Hematopoietic multipotent progenitor cell treated with erythropoietin and hydrocortisone succinate and interleukin-3 and kit ligand, for 17 days (in vitro differentiated cells): ENCODE results near the gene MMP24OS.

Experiments used
- DNase-seq: peaks from one replicate; pipeline ENCODE4 v3.0.0-alpha.2; 2015; ENCODE audit warnings: low spot score

MMP24OS gene

GRCh38 chr20:35306931-35307517, 29.1 kb upstream of the MMP24OS start:
- DNase-seq = peak; percentile 32

GRCh38 chr20:35305682-35306556, 28.0 kb upstream of the MMP24OS start:
- peak; percentile 13 for DNase-seq

GRCh38 chr20:35304956-35305355, 27.0 kb upstream of the MMP24OS start:
- no peak for DNase-seq

- DNase-seq = peak; percentile 82
These were observed 26.0 kb upstream of the MMP24OS start for GRCh38 chr20:35303735-35304491.

- no peak for DNase-seq
These were observed 25.4 kb upstream of the MMP24OS start for GRCh38 chr20:35303382-35303734.

- no peak for DNase-seq
These were observed 24.8 kb upstream of the MMP24OS start for GRCh38 chr20:35302421-35303335.

GRCh38 chr20:35301426-35301825, 23.5 kb upstream of the MMP24OS start:
- no peak for DNase-seq

- DNase-seq = no peak
These were observed 22.7 kb upstream of the MMP24OS start for GRCh38 chr20:35300469-35301262.

- no peak for DNase-seq
These were observed 21.9 kb upstream of the MMP24OS start for GRCh38 chr20:35299780-35300179.

GRCh38 chr20:35298264-35298663, 20.3 kb upstream of the MMP24OS start:
- DNase-seq = no peak

GRCh38 chr20:35297740-35298139, 19.8 kb upstream of the MMP24OS start:
- no peak for DNase-seq

- no peak for DNase-seq
These were observed 19.2 kb upstream of the MMP24OS start for GRCh38 chr20:35297155-35297554.

- no peak for DNase-seq
These were observed 18.2 kb upstream of the MMP24OS start for GRCh38 chr20:35296101-35296554.

- DNase-seq = no peak
These were observed 17.8 kb upstream of the MMP24OS start for GRCh38 chr20:35295674-35296073.

- no peak for DNase-seq
These were observed 17.1 kb upstream of the MMP24OS start for GRCh38 chr20:35295058-35295457.

- DNase-seq = no peak
These were observed 16.4 kb upstream of the MMP24OS start for GRCh38 chr20:35294293-35294685.

GRCh38 chr20:35293303-35294292, 15.7 kb upstream of the MMP24OS start:
- DNase-seq = no peak

GRCh38 chr20:35292504-35293285, 14.8 kb upstream of the MMP24OS start:
- DNase-seq = no peak
